ENCODE measurements around the gene RLN3.

DNA sequence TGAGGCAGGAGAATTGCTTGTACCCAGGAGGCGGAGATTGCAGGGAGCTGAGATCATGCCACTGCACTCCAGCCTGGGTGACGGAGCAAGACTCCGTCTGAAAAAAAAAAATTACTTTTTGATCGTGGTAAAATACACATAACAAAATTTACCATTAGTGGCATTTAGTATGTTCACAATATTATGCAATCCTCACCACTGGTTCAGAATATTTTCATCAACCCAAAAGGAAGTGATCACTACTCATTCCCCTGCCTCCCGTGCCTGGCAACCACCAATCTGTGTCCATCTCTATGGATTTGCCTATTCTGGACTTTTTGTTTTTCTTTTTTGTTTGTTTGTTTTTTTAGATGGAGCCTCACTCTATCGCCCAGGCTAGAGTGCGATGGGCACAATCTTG, 35.2 kb downstream of the RLN3 start:
- TF ChIP-seq, protein P1, sequence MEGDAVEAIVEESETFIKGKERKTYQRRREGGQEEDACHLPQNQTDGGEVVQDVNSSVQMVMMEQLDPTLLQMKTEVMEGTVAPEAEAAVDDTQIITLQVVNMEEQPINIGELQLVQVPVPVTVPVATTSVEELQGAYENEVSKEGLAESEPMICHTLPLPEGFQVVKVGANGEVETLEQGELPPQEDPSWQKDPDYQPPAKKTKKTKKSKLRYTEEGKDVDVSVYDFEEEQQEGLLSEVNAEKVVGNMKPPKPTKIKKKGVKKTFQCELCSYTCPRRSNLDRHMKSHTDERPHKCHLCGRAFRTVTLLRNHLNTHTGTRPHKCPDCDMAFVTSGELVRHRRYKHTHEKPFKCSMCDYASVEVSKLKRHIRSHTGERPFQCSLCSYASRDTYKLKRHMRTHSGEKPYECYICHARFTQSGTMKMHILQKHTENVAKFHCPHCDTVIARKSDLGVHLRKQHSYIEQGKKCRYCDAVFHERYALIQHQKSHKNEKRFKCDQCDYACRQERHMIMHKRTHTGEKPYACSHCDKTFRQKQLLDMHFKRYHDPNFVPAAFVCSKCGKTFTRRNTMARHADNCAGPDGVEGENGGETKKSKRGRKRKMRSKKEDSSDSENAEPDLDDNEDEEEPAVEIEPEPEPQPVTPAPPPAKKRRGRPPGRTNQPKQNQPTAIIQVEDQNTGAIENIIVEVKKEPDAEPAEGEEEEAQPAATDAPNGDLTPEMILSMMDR (IDR thresholded peaks at IDR 0.05): no peak
- no peak for TF ChIP-seq POLR2A (IDR thresholded peaks at IDR 0.05)
